WTC11 (cell line): ENCODE data around the gene SFI1. TPM values are rescaled to one million over a fixed set of nuclear protein-coding genes. Genes with fewer than 3 reads are reported as not detected.
A peak's percentile ranks its signal among the peaks of the same experiment; 100 is the strongest.

Experiments
- CREM ChIP-seq: sonication (generic); formaldehyde crosslinking; IDR thresholded peaks from 2 replicates; pipeline ENCODE4 v1.8.1; 2022; ENCODE audit warnings: mild to moderate bottlenecking, missing genetic modification reagents, moderate library complexity
- HMGA2 ChIP-seq: fragments of 250-450 bp; sonication (Bioruptor Pico); IDR thresholded peaks from 2 replicates; pipeline ENCODE4 v1.4.0; 2021; ENCODE audit warnings: mild to moderate bottlenecking, moderate library complexity
- IRF2 ChIP-seq: sonication (generic); formaldehyde crosslinking; IDR thresholded peaks from 2 replicates; pipeline ENCODE4 v1.8.0; 2022; ENCODE audit warnings: low read depth, missing genetic modification reagents, borderline replicate concordance
- JAZF1 ChIP-seq: fragments of 250-450 bp; sonication (Bioruptor Pico); IDR thresholded peaks from 2 replicates; pipeline ENCODE4 v1.9.0; 2021; ENCODE audit warnings: moderate library complexity, mild to moderate bottlenecking, inconsistent platforms
- TEAD1 ChIP-seq: sonication (generic); formaldehyde crosslinking; IDR thresholded peaks from 2 replicates; pipeline ENCODE4 v1.8.0; 2022; ENCODE audit warnings: mild to moderate bottlenecking, missing genetic modification reagents
- TP53 ChIP-seq: sonication (generic); formaldehyde crosslinking; IDR thresholded peaks from 2 replicates; pipeline ENCODE4 v1.8.1; 2023; ENCODE audit warnings: mild to moderate bottlenecking, missing genetic modification reagents
- ZBTB21 ChIP-seq: sonication (generic); formaldehyde crosslinking; IDR thresholded peaks from 2 replicates; pipeline ENCODE4 v1.8.1; 2023; ENCODE audit warnings: mild to moderate bottlenecking, missing genetic modification reagents, borderline replicate concordance
- ZNF423 ChIP-seq: fragments of 250-450 bp; sonication (Bioruptor Pico); IDR thresholded peaks from 2 replicates; pipeline ENCODE4 v2.1.2; 2022; ENCODE audit warnings: mild to moderate bottlenecking, moderate library complexity
- total RNA-seq: library from RNA; stranded (reverse); gene quantifications from 3 replicates; pipeline ENCODE4 v1.2.3, GENCODE V29; 2021
- TF ChIP-seq, protein P1 (sequence below): sonication (generic); formaldehyde crosslinking; IDR thresholded peaks from 2 replicates; pipeline ENCODE4 v1.8.0; 2023; ENCODE audit warnings: missing genetic modification reagents, mild to moderate bottlenecking, borderline replicate concordance
- TF ChIP-seq, protein P2 (sequence below): sonication (generic); formaldehyde crosslinking; IDR thresholded peaks from 2 replicates; pipeline ENCODE4 v1.8.1; 2023; ENCODE audit warnings: mild to moderate bottlenecking, moderate library complexity, missing genetic modification reagents
- TF ChIP-seq, protein P3 (sequence below): sonication (generic); formaldehyde crosslinking; IDR thresholded peaks from 2 replicates; pipeline ENCODE4 v1.8.1; 2023; ENCODE audit warnings: mild to moderate bottlenecking, missing genetic modification reagents, moderate library complexity
- TF ChIP-seq, protein P4 (sequence below): fragments of 250-450 bp; sonication (Bioruptor Pico); IDR thresholded peaks from 2 replicates; pipeline ENCODE4 v1.9.0; 2021; ENCODE audit warnings: mild to moderate bottlenecking
- TF ChIP-seq, protein P5 (sequence below): sonication (generic); formaldehyde crosslinking; IDR thresholded peaks from 2 replicates; pipeline ENCODE4 v1.8.1; 2022; ENCODE audit warnings: mild to moderate bottlenecking, moderate library complexity, missing genetic modification reagents
- TF ChIP-seq, protein P6 (sequence below): sonication (generic); formaldehyde crosslinking; IDR thresholded peaks from 2 replicates; pipeline ENCODE4 v1.8.1; 2022; ENCODE audit warnings: low read depth, missing genetic modification reagents, borderline replicate concordance
- TF ChIP-seq, protein P7 (sequence below): sonication (generic); formaldehyde crosslinking; IDR thresholded peaks from 2 replicates; pipeline ENCODE4 v1.8.0; 2022; ENCODE audit warnings: mild to moderate bottlenecking, missing genetic modification reagents
- TF ChIP-seq, protein P8 (sequence below): sonication (generic); formaldehyde crosslinking; IDR thresholded peaks from 2 replicates; pipeline ENCODE4 v1.8.1; 2023; ENCODE audit warnings: mild to moderate bottlenecking, missing genetic modification reagents, moderate library complexity
- TF ChIP-seq, protein P9 (sequence below): sonication (generic); formaldehyde crosslinking; conservative IDR thresholded peaks from 2 replicates; pipeline ENCODE4 v1.8.1; 2022; ENCODE audit warnings: mild to moderate bottlenecking, missing genetic modification reagents
- TF ChIP-seq, protein P10 (sequence below): sonication (generic); formaldehyde crosslinking; IDR thresholded peaks from 2 replicates; pipeline ENCODE4 v1.8.1; 2022; ENCODE audit warnings: missing genetic modification reagents, borderline replicate concordance

The SFI1 gene
- total RNA-seq, 1 experiment from 2014 or later, result 43.6 TPM

DNA sequence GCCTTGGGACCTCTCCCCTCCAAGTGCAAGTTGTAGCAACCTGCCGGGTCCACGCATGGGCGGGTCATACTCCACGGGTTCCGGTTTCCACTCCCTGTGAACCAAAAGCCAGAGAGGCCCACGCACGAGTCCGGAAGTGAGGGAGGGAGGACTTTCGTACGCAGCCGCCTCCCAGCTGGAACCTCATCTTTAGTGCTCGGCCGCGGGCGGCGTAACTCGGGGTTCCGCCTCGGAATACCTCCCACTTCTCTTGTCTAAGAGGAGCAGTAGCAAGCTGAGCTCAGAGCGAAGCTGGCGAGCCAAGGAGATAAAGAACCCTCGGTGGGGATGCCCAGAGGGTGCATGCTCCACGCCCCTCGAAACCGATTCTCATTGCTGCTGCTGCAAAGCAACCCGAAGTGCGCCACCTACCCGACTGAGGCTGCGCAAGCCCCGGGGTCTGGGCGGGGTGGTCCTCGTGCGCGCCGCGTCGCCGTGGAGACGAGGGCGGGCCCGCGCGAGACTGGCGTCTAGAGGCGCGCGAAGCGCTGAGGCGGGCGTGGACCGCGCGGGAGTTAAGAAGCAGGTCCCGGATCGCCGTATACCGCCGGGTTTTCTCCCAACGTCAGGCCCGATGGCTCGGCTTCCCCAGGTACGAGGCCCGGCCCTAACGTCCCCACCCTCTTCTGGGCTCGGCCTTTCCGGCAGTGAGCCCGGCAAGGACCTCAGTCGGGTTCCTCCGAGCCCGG, at the start of gene SFI1 (continued):
- TF ChIP-seq, protein P1, sequence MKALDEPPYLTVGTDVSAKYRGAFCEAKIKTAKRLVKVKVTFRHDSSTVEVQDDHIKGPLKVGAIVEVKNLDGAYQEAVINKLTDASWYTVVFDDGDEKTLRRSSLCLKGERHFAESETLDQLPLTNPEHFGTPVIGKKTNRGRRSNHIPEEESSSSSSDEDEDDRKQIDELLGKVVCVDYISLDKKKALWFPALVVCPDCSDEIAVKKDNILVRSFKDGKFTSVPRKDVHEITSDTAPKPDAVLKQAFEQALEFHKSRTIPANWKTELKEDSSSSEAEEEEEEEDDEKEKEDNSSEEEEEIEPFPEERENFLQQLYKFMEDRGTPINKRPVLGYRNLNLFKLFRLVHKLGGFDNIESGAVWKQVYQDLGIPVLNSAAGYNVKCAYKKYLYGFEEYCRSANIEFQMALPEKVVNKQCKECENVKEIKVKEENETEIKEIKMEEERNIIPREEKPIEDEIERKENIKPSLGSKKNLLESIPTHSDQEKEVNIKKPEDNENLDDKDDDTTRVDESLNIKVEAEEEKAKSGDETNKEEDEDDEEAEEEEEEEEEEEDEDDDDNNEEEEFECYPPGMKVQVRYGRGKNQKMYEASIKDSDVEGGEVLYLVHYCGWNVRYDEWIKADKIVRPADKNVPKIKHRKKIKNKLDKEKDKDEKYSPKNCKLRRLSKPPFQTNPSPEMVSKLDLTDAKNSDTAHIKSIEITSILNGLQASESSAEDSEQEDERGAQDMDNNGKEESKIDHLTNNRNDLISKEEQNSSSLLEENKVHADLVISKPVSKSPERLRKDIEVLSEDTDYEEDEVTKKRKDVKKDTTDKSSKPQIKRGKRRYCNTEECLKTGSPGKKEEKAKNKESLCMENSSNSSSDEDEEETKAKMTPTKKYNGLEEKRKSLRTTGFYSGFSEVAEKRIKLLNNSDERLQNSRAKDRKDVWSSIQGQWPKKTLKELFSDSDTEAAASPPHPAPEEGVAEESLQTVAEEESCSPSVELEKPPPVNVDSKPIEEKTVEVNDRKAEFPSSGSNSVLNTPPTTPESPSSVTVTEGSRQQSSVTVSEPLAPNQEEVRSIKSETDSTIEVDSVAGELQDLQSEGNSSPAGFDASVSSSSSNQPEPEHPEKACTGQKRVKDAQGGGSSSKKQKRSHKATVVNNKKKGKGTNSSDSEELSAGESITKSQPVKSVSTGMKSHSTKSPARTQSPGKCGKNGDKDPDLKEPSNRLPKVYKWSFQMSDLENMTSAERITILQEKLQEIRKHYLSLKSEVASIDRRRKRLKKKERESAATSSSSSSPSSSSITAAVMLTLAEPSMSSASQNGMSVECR (CRISPR knock-in tag), result no peak; the same call in 1 of the 2 replicates
- TF ChIP-seq, protein P2, sequence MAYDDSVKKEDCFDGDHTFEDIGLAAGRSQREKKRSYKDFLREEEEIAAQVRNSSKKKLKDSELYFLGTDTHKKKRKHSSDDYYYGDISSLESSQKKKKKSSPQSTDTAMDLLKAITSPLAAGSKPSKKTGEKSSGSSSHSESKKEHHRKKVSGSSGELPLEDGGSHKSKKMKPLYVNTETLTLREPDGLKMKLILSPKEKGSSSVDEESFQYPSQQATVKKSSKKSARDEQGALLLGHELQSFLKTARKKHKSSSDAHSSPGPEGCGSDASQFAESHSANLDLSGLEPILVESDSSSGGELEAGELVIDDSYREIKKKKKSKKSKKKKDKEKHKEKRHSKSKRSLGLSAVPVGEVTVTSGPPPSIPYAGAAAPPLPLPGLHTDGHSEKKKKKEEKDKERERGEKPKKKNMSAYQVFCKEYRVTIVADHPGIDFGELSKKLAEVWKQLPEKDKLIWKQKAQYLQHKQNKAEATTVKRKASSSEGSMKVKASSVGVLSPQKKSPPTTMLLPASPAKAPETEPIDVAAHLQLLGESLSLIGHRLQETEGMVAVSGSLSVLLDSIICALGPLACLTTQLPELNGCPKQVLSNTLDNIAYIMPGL (CRISPR knock-in tag), result peak; percentile 88
- TF ChIP-seq, protein P3, sequence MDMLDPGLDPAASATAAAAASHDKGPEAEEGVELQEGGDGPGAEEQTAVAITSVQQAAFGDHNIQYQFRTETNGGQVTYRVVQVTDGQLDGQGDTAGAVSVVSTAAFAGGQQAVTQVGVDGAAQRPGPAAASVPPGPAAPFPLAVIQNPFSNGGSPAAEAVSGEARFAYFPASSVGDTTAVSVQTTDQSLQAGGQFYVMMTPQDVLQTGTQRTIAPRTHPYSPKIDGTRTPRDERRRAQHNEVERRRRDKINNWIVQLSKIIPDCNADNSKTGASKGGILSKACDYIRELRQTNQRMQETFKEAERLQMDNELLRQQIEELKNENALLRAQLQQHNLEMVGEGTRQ (CRISPR knock-in tag), result no peak
- TF ChIP-seq, protein P4, sequence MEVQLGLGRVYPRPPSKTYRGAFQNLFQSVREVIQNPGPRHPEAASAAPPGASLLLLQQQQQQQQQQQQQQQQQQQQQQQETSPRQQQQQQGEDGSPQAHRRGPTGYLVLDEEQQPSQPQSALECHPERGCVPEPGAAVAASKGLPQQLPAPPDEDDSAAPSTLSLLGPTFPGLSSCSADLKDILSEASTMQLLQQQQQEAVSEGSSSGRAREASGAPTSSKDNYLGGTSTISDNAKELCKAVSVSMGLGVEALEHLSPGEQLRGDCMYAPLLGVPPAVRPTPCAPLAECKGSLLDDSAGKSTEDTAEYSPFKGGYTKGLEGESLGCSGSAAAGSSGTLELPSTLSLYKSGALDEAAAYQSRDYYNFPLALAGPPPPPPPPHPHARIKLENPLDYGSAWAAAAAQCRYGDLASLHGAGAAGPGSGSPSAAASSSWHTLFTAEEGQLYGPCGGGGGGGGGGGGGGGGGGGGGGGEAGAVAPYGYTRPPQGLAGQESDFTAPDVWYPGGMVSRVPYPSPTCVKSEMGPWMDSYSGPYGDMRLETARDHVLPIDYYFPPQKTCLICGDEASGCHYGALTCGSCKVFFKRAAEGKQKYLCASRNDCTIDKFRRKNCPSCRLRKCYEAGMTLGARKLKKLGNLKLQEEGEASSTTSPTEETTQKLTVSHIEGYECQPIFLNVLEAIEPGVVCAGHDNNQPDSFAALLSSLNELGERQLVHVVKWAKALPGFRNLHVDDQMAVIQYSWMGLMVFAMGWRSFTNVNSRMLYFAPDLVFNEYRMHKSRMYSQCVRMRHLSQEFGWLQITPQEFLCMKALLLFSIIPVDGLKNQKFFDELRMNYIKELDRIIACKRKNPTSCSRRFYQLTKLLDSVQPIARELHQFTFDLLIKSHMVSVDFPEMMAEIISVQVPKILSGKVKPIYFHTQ (CRISPR knock-in tag), result no peak
- TF ChIP-seq, protein P5, sequence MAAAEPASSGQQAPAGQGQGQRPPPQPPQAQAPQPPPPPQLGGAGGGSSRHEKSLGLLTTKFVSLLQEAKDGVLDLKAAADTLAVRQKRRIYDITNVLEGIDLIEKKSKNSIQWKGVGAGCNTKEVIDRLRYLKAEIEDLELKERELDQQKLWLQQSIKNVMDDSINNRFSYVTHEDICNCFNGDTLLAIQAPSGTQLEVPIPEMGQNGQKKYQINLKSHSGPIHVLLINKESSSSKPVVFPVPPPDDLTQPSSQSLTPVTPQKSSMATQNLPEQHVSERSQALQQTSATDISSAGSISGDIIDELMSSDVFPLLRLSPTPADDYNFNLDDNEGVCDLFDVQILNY (CRISPR knock-in tag), result peak; percentile 88; the same call in 1 of the 2 replicates
- TF ChIP-seq IRF2 (CRISPR knock-in tag) (no peak), ZBTB21 (CRISPR knock-in tag) (no peak), JAZF1 (no peak), ZNF423 (CRISPR knock-in tag) (no peak), HMGA2 (no peak), CREM (CRISPR knock-in tag) (0 out of 2 replicates have a peak, but pooled peaks have one; percentile 68), TEAD1 (CRISPR knock-in tag) (peak; percentile 53; the same call in 1 of the 2 replicates), TP53 (CRISPR knock-in tag) (0 out of 2 replicates have a peak, but pooled peaks have one; percentile 56)
- TF ChIP-seq, protein P6, sequence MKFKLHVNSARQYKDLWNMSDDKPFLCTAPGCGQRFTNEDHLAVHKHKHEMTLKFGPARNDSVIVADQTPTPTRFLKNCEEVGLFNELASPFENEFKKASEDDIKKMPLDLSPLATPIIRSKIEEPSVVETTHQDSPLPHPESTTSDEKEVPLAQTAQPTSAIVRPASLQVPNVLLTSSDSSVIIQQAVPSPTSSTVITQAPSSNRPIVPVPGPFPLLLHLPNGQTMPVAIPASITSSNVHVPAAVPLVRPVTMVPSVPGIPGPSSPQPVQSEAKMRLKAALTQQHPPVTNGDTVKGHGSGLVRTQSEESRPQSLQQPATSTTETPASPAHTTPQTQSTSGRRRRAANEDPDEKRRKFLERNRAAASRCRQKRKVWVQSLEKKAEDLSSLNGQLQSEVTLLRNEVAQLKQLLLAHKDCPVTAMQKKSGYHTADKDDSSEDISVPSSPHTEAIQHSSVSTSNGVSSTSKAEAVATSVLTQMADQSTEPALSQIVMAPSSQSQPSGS (CRISPR knock-in tag), result no peak
- TF ChIP-seq, protein P7, sequence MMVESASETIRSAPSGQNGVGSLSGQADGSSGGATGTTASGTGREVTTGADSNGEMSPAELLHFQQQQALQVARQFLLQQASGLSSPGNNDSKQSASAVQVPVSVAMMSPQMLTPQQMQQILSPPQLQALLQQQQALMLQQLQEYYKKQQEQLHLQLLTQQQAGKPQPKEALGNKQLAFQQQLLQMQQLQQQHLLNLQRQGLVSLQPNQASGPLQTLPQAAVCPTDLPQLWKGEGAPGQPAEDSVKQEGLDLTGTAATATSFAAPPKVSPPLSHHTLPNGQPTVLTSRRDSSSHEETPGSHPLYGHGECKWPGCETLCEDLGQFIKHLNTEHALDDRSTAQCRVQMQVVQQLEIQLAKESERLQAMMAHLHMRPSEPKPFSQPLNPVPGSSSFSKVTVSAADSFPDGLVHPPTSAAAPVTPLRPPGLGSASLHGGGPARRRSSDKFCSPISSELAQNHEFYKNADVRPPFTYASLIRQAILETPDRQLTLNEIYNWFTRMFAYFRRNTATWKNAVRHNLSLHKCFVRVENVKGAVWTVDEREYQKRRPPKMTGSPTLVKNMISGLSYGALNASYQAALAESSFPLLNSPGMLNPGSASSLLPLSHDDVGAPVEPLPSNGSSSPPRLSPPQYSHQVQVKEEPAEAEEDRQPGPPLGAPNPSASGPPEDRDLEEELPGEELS (CRISPR knock-in tag), result no peak
- TF ChIP-seq, protein P8, sequence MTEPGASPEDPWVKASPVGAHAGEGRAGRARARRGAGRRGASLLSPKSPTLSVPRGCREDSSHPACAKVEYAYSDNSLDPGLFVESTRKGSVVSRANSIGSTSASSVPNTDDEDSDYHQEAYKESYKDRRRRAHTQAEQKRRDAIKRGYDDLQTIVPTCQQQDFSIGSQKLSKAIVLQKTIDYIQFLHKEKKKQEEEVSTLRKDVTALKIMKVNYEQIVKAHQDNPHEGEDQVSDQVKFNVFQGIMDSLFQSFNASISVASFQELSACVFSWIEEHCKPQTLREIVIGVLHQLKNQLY (CRISPR knock-in tag), result no peak
- TF ChIP-seq, protein P9, sequence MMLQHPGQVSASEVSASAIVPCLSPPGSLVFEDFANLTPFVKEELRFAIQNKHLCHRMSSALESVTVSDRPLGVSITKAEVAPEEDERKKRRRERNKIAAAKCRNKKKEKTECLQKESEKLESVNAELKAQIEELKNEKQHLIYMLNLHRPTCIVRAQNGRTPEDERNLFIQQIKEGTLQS (CRISPR knock-in tag), result no peak
- TF ChIP-seq, protein P10, sequence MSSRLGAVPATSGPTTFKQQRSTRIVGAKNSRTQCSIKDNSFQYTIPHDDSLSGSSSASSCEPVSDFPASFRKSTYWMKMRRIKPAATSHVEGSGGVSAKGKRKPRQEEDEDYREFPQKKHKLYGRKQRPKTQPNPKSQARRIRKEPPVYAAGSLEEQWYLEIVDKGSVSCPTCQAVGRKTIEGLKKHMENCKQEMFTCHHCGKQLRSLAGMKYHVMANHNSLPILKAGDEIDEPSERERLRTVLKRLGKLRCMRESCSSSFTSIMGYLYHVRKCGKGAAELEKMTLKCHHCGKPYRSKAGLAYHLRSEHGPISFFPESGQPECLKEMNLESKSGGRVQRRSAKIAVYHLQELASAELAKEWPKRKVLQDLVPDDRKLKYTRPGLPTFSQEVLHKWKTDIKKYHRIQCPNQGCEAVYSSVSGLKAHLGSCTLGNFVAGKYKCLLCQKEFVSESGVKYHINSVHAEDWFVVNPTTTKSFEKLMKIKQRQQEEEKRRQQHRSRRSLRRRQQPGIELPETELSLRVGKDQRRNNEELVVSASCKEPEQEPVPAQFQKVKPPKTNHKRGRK, result no peak
